OCI-M1 (cell line): ENCODE measurements around the gene CEP295NL.
A peak's percentile ranks its signal among the peaks of the same experiment; 100 is the strongest.

ENCODE experiments used
- DNase-seq: peaks from one replicate; lab custom pipeline; 2025; lab: John Stamatoyannopoulos, UW

CEP295NL gene

GRCh38 chr17:78865682-78866390 is 37.2 kb downstream of the CEP295NL start:
- peak; percentile 83 for DNase-seq

DNA sequence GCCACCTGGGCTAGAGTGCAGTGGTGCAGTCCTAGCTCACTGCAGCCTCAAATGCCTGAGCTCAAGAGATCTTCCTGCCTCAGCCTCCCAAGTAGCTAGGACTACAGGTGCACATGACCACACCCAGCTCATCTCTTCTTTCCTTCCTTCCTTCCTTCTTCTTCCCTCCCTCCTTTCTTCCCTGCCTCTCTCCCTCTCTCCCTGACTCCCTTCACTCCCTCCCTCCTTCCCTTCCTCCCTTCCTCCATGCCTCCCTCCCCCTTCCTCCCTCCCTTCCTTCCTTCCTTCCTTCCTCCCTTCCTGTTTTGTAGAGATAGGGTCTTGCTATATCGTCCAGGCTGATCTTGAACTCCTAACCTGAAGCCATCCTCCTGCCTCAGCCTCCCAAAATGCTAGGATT is 38.9 kb downstream of the CEP295NL start:
- DNase-seq, result no peak

DNA sequence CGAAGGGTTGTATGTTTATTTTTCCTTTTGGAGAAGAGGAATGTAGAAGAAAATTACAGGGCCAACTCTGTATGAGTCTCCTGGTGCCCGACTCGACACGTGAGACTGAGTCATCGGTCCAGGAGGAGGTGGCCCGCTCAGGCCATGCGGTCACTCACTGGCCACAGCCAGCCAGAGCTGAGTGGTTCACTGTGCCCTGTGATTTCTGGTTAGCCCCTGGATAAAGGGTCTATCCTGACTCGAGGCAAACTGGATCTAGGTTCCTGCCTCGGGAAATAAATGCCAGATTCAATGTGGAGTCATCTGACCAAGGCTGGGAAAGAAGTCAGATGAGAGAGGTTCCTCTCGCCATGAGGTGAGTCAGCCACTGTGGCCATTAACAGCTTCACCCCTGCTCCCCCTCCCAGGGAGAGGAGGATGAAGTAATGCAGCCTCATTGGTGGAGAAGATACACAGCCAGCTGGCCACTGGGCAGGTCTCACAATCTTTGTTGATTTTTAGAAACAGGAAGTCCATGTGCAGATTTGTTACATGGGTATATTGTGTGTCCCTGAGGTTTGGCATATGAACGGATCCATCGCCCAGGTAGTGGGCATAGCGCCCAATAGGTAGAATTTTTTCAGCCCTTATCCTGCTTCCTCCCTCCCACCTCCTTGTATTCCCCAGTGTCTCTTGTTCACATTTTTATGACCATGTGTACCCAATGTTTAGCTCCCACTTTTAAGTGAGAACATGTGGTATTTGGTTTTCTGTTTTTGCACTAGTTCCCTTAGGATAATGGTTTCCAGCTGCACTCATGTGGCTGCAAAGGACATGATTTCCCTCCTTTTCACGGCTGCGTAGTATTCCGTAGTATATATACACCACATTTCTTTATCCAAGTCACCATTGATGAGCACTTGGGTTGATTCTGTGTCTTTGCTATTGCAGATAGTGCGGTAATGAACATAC is 40.7 kb downstream of the CEP295NL start:
- peak; percentile 74 for DNase-seq

- no peak for DNase-seq
These were observed 41.8 kb downstream of the CEP295NL start for GRCh38 chr17:78861229-78861628.

GRCh38 chr17:78859051-78859450 is 44.0 kb downstream of the CEP295NL start:
- DNase-seq, result no peak

DNA sequence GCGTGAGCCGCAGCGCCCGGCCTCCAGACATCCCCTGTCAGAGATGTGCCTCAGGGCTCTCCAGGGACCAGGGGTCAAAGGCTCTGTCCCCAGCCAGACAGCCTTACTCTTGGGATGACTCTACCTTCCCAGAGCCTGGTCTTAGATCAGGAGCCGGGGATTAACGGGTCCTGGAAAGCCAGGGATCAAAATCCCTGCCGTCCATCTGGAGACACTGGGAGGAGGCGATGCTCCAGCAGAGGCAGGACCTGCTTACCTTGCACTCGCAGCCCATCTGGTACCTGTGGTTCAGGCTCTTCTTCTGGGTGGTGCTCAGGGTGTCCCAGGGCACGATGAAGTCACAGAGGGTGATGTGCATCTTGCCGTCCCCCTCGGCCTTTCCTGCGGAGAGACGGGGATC is 45.7 kb downstream of the CEP295NL start:
- no peak for DNase-seq

DNA sequence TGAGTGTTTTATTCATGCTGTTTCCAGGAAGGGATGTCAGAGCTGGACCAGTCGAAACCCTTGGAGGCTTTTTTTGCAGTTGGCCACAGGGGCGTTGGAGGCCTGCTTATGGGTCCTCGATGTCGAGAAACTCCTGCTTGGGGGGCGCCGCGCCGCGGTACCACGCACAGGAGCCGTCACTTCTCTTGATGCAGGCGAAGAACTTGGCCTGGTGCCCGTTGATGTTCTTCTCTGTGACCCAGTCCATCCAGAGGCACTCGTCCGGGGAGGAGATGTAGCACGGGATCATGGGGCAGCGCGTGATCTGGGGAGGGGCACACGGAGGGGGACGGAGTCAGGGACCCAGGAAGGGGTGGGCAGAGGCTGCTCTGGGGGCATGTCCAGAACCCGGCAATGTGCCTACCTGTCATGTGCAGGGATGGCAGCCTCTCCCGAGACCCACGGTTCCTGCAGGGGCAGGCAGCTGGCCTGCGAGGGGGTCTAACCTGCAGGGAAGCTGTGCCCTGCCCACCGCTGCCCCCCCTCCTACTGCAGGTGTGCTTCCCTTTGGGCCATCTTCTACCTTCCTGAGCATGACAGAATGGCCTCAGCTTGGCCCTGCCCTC is 47.3 kb downstream of the CEP295NL start:
- DNase-seq, result no peak

DNA sequence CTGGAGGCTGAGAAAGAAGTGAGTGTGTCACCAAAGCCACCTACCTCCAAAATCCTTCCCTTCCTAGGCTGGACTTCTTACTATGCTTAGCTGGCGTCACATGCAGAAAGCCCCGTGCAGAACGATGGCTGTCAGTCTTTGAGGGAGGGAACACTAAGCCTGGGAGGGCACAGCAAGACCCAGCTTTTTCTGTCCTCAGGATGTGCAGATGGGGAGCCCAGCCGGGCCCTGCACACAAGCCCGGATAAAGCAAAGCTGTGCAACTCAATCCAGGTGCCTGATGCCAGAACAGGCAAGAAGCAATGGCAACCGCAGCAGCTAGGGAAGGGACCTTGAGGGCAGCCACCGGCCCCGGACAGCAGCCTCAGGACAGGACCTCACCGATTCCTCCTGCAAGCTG is 48.5 kb downstream of the CEP295NL start:
- DNase-seq, result no peak

- peak; percentile 34 for DNase-seq
These were observed 49.0 kb downstream of the CEP295NL start for GRCh38 chr17:78853926-78854394.

DNA sequence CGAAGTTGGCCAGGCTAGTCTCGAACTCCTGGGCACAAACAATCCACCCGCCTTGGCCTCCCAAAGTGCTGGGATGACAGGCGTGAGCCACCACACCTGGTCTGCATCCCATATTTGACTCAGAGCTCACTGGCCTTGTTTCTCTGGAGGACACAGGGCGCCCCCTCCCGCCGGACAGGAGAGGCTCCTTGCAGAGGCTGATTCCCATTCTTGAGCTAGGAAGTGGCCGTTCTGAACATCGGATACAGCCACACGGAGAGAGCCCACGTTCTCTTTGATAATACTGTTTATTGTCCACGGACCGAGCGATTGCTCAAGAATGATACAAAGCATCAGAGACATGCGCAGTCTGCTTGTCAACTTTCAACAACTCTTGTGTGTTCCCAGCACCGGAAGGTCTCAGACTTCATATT is 50.3 kb downstream of the CEP295NL start:
- peak; percentile 18 for DNase-seq

- no peak for DNase-seq
These were observed 54.0 kb downstream of the CEP295NL start for GRCh38 chr17:78849026-78849425.

- no peak for DNase-seq
These were observed 55.9 kb downstream of the CEP295NL start for GRCh38 chr17:78847052-78847451.

DNA sequence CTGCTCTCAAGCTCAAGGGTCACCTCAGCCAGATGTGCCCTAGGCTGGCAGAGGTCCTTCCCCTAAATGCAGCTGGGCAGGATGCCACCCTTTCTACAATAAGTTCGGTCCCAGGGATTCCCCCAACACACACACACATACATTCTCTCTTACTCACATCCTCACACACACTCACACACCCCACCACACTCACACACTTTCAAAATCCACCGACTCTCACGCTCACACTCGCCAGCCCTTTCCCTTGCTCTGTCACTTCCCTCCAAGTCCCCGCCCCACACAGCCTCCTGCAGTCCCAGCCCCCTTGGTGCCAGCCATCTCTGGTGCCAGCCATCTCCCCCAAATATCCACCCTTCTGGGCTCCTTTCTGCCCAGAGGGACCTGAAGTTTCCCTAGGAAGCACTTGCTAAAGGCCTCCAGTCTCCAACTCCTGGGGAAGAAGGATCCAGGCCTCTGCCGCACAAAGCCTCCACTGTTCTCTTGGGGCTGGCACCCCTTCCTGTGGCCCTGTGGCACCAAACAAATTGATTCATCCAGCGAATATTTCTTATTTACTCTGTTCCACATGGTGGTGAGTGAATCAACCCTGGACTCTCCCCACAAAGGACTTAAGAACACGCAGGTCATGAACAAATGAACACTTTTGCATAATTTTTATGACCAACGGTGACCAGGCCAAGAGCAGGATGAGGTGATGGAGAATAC is 58.5 kb downstream of the CEP295NL start:
- DNase-seq, result no peak

- DNase-seq, result peak; percentile 65
These were observed 60.0 kb downstream of the CEP295NL start for GRCh38 chr17:78842881-78843565.

GRCh38 chr17:78840780-78841611 is 62.0 kb downstream of the CEP295NL start, which contains the start of gene USP36:
USP36 (minus strand) TSS chr17:78840814; CDS start chr17:78836363, 4,451 bp downstream.
- DNase-seq, result peak; percentile 99
